ENCODE data around the gene NOP58. TPM values are rescaled to one million over a fixed set of nuclear protein-coding genes. Genes with fewer than 3 reads are reported as not detected.
A peak's percentile ranks its signal among the peaks of the same experiment; 100 is the strongest.
"Not testable (repeated sequence)": the region's sequence is repeated elsewhere in the genome, so short reads cannot be mapped to it uniquely, and the experiment has no call there.

Gene NOP58
- total RNA-seq, 1 donor from 2014 or later = 60.8 TPM

DNA sequence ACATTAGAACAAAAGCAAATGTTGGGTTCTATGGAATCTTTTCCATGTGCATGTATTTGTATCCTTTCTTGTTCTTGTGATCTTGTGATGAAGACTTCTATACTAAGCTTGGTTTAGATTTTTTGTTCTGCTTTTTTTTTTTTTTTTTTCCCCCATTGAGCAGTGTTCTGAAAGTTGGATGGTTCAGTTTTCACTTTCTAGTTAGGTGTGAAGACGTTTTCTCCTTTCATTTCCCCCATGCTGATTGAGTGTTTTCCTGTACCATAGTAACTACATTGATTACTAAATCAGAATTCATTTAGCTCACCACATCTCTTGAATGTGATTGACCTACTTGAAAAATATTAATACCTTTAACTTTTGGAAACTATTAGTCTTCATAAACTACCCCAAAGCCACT, 34.1 kb downstream of the NOP58 start:
- DNase-seq (ENCODE audit: low read depth) = no peak

DNA sequence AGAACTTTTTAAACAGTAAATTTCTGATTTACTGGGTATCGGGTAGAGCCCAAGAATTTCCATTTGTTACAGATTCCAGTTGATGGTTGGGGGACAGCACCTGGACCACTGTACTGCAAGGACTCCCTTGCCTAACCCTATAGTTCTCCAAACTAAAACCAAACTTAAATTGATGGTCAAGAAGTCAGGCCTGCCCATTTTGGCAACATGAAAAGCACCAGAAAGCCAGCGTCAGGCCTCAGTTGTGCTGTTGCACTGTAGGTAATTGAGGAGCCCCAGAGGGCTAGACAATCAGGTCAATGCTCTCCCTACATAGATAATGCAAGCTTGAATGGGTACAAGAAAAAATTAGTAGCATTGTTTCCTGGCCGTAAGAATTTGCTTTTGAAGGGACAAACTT, 40.5 kb downstream of the NOP58 start:
- DNase-seq (ENCODE audit: low read depth) = no peak

GRCh38 chr2:202307690-202308089, 42.1 kb downstream of the NOP58 start:
- no peak for DNase-seq (ENCODE audit: low read depth)

DNA sequence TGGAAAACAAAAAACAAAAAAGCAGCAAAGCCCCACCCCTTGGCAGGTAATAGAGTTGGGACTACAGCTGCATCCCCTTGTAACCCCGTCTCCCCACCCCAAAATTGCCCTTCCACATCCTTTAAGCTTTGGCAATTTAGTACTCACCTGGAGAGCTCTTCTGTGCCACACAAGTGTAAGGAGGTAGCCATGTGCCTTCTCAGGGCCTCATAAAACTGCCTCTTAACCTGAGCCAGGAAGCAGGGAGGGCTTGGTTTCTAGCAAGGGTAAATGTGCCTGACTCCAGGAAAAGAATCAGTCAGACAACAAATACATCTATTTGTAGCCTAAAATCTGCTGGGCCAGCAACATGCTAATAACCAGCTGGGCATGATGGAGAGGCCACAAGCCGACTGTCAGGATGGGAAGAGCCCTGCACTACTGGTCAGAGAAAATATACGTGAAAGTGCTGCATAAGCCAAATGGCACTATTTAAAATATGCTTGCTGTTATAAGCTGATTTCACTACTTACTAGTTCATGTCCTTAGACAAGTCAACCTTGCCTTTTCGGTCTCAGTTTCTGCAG, 46.3 kb downstream of the NOP58 start:
- DNase-seq (ENCODE audit: low read depth) = no peak

GRCh38 chr2:202314116-202314515, 48.6 kb downstream of the NOP58 start:
- DNase-seq (ENCODE audit: low read depth) = no peak

- DNase-seq (ENCODE audit: low read depth) = peak; percentile 88
These were observed 51.7 kb downstream of the NOP58 start for GRCh38 chr2:202317080-202317857.

GRCh38 chr2:202320362-202320761, 54.8 kb downstream of the NOP58 start:
- DNase-seq (ENCODE audit: low read depth) = not testable (repeated sequence)

DNA sequence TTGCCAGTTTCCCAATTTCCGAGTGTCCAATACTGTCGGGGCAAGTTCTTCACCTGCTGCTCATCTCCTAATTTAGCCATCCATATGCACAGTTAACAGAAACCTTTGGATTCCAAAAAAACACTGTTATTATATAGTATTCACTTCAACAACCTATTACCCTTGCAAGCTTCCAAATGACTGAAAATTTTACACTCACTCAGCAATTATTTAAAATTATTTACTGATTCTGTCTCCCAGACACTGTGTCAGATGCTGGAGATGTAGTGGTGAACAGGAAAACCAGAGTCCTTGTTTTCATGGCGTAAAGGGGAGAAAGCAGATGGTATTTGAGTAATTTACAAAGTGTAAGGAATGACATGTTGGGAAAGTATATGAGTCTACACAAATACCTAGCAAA, 56.9 kb downstream of the NOP58 start:
- no peak for DNase-seq (ENCODE audit: low read depth)

- no peak for DNase-seq (ENCODE audit: low read depth)
These were observed 62.3 kb downstream of the NOP58 start for GRCh38 chr2:202327858-202328257.

DNA sequence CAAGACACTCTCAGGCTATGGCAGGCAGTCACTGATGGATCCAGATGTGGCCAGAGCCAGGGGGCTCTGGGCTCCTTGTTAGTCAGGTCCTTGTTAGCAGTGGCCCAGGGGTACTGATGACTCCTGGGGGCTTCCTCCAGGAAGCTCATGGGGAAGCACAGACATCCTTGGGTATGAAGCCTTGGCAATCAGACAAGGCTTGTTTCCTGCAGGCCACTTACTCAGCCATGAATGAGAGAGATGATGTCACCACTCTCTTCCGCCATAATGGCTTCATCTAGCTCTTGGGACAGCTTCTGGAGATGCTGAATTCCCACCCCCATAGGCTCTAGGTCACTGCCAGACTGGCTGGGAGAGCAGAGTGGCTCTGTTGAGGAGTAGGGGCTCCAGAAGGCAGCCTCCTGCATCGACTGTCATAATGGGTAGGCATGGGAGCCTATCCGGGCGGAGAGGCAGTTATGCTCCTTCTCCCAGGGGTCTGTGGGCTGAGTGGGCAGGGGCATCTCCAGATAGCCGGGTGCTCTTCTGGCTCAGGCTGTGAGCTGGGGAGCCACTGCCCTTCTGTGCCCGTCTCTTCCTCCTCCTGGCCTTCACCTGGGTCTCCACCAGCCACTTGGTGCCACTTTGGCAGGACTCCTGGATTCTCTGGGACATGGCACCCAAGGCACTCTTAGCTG, 70.4 kb downstream of the NOP58 start:
- DNase-seq (ENCODE audit: low read depth) = no peak

GRCh38 chr2:202337151-202337550, 71.6 kb downstream of the NOP58 start:
- no peak for DNase-seq (ENCODE audit: low read depth)

DNA sequence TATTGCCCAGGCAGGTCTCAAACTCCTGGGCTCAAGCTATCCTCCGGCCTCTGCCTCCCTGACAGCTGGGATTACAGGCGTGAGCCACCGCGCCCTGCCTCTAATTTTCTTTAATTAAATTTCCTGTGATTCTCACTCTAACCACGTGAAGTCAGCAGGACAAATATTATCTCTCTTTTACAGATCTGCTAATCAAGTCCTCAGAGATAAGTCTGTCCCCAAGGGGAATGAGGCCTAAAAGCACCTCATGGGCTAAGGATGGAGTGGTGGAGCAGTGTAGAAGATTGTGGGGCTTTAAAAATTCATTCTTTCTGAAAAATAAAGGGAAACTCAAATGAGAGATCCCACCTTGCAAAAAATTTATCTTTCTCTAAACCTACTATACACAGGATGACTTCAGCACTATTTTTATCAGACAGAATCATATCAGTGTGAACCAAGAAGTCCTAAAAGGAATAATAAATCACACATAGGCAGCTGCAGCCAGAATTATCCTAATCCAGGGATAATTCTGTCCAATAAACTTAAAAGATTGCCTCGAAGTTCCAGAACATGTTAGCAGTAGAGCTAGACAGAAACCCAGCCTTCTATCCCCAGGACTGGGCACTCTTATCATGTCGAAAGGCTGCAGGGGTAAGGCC, 72.3 kb downstream of the NOP58 start:
- peak; percentile 3 for DNase-seq (ENCODE audit: low read depth)

DNA sequence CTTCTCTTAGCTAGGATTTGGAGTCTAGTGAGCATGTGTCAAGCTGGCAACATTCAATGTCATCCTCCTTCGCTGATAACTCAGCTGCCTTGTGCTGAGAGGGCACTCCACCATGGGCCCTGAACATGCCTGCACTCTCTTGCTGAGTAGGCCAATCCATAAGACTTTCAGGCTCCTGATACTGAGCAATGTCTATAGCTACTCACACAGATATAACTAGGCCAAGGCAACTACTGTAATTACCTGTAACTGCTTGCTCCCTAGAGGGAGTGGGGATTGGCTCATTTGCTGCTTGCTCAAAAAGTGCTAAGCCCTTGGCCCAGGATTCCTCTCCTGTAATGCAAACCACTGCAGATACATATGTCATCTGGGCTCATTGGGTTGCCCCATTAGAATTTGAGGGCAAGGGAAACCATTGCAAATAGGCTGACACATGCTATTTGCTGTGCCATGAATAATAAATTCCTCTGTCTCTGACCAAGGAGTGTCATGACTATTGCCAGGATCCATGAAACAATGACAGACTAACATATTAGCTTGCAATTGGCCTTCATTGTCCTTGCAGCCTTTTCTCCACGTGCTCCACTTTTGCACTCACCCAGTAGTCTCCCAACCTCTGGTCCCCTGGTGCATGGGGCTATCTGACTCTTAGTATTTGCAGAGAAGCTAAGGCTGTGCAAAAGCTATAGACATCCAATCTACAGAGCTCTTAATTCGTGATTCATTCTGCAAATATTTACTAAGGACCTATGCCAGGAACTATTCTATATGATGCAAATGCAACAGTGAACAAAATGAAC, 73.7 kb downstream of the NOP58 start:
- no peak for DNase-seq (ENCODE audit: low read depth)

DNA sequence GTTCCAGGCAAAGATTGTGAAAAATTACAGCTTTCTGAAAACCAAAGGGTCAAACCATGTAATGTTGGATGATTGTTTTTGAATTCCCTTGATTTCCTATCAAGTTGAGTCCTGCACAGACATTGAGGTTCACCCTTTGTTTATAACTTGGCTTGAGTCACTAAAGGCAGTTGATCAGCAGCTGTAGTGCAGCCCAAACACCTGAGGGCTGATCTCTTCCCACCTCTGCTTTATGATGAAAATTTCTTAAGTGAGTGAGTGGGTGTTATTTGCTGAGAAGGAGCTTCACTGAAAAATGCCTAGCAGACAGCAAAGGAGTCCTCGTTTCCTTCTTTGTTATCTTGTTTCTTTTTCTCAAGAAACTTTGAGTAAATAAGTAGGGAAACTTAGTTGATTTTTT, 78.6 kb downstream of the NOP58 start:
- no peak for DNase-seq (ENCODE audit: low read depth)

- DNase-seq (ENCODE audit: low read depth) = no peak
These were observed 80.6 kb downstream of the NOP58 start for GRCh38 chr2:202346180-202346579.

Other genes starting within 250 kb of the NOP58 start
- gene FZD7, start 231.9 kb upstream of the NOP58 start, total RNA-seq = 9.8 and 22.7 TPM in 2 replicates
- gene KIAA2012, start 192.5 kb upstream of the NOP58 start, total RNA-seq = not detected in 2 replicates
- gene SUMO1, start 27.2 kb upstream of the NOP58 start, total RNA-seq = 97.2 and 113 TPM in 2 replicates
- gene BMPR2, start 110.6 kb downstream of the NOP58 start, total RNA-seq = 30.1 and 31.8 TPM in 2 replicates